GM23248 (cell line): Measurements from ENCODE around the gene ADGRV1.

Source experiments
- EZH2 ChIP-seq: fragments of 200-600 bp; sonication (generic); IDR thresholded peaks from 2 replicates; pipeline ENCODE4 v1.6.1; 2018; ENCODE audit warnings: antibody characterized with exemption, mild to moderate bottlenecking; ENCODE audit not compliant: insufficient read depth, poor library complexity, severe bottlenecking
- EZH2phosphoT487 ChIP-seq: fragments of 200-600 bp; sonication (generic); IDR thresholded peaks from 2 replicates; pipeline ENCODE4 v1.6.1; 2018; ENCODE audit warnings: antibody characterized with exemption, moderate library complexity, mild to moderate bottlenecking, low read depth; ENCODE audit not compliant: insufficient read depth

DNA sequence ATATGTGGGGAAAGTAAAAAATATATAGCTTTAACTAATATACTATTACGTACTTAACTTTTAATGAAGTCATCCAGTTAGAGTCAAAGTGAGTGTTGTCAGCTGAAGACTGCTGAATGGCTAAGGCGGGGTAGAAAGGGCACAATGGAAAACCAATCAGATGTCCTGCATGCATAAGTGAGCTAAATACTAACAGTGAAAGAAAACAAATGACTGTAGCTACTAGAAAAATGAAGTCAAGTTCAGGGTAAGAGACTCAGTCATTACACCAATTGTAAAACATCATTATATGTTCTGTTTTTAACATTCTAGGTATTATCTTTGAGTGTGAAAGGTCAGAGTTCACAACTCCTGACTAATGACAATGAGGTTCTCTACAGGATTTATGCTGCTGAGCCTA lies 295.2 kb downstream of the ADGRV1 start:
- TF ChIP-seq EZH2phosphoT487 (no peak), EZH2 (no peak)
